ENCODE results near the gene CD300LF.

The CD300LF gene

GRCh38 chr17:74740173-74740572 is 27.4 kb upstream of the CD300LF start:
- H4K20me1 ChIP-seq (ENCODE audit: insufficient read depth) = no peaks in the 10 kb centered on the region
- no peak overlapping the region for H3K4me2 ChIP-seq
- H2AFZ ChIP-seq (ENCODE audit: low read depth) = no peak overlapping the region
- H3K36me3 ChIP-seq (ENCODE audit: insufficient read depth) = no peaks in the 10 kb centered on the region
- no peak overlapping the region for H3K9ac ChIP-seq
- H3K79me2 ChIP-seq (ENCODE audit: insufficient read depth, low read depth) = no peaks in the 10 kb centered on the region
- peaks cover 67% of the 10 kb centered on the region for H3K4me1 ChIP-seq (ENCODE audit: low read depth, poor library complexity, severe bottlenecking)
- H3K4me3 ChIP-seq (IDR thresholded peaks at IDR 0.05; ENCODE audit: insufficient read depth, low read depth, low read length) = no peak overlapping the region
- TF ChIP-seq CTCF (conservative IDR thresholded peaks at IDR 0.05; ENCODE audit: low read depth, low read length) = no peak
- H3K27me3 ChIP-seq (ENCODE audit: insufficient read depth, low read depth) = peaks cover 11% of the 10 kb centered on the region; the same call in 1 of the 2 replicates
- H3K27ac ChIP-seq = no peak overlapping the region

- Histone ChIP-seq H3K27ac (no peak overlapping the region), H3K36me3 (ENCODE audit: insufficient read depth) (no peaks in the 10 kb centered on the region), H3K27me3 (ENCODE audit: insufficient read depth, low read depth) (peaks cover 11% of the 10 kb centered on the region; the same call in 1 of the 2 replicates), H4K20me1 (ENCODE audit: insufficient read depth) (no peaks in the 10 kb centered on the region), H3K4me1 (ENCODE audit: low read depth, poor library complexity, severe bottlenecking) (peaks cover 59% of the 10 kb centered on the region), H3K4me3 (IDR thresholded peaks at IDR 0.05; ENCODE audit: insufficient read depth, low read depth, low read length) (no peak overlapping the region), H2AFZ (ENCODE audit: low read depth) (no peak overlapping the region), H3K79me2 (ENCODE audit: insufficient read depth, low read depth) (no peaks in the 10 kb centered on the region), H3K9ac (no peak overlapping the region), H3K4me2 (peak overlapping the region; percentile 88; the same call in 1 of the 2 replicates)
- no peak for TF ChIP-seq CTCF (conservative IDR thresholded peaks at IDR 0.05; ENCODE audit: low read depth, low read length)
Measured at GRCh38 chr17:74739227-74739831, 26.6 kb upstream of the CD300LF start.

- no peak overlapping the region; the same call in 1 of the 2 replicates for H3K9ac ChIP-seq
Measured at GRCh38 chr17:74738051-74738996, 25.6 kb upstream of the CD300LF start.

More at GRCh38 chr17:74738051-74738996, 25.6 kb upstream of the CD300LF start:
- Histone ChIP-seq H3K4me3 (IDR thresholded peaks at IDR 0.05; ENCODE audit: insufficient read depth, low read depth, low read length) (no peak overlapping the region), H3K27ac (peak overlapping the region; percentile 33), H2AFZ (ENCODE audit: low read depth) (peak overlapping the region; percentile 82), H3K4me1 (ENCODE audit: low read depth, poor library complexity, severe bottlenecking) (peaks cover 49% of the 10 kb centered on the region), H4K20me1 (ENCODE audit: insufficient read depth) (no peaks in the 10 kb centered on the region), H3K36me3 (ENCODE audit: insufficient read depth) (no peaks in the 10 kb centered on the region), H3K79me2 (ENCODE audit: insufficient read depth, low read depth) (no peaks in the 10 kb centered on the region), H3K4me2 (peak overlapping the region; percentile 88), H3K27me3 (ENCODE audit: insufficient read depth, low read depth) (peaks cover 11% of the 10 kb centered on the region; the same call in 1 of the 2 replicates)
- 0 out of 2 replicates have a peak, but pooled peaks have one; percentile 5 for TF ChIP-seq CTCF (conservative IDR thresholded peaks at IDR 0.05; ENCODE audit: low read depth, low read length)
